Activated gamma-delta T cell treated with anti-CD3 and anti-CD28 coated beads, Interleukin-2, amount 50 U/mL, for 16 hours (primary cell): ENCODE data around the gene UGT1A10.
"Not testable (repeated sequence)": the region's sequence is repeated elsewhere in the genome, so short reads cannot be mapped to it uniquely, and the experiment has no call there.

Experiments
- DNase-seq: peaks from one replicate; pipeline ENCODE4 v3.0.0-alpha.2; 2020; ENCODE audit warnings: low read depth

Gene UGT1A10

DNA sequence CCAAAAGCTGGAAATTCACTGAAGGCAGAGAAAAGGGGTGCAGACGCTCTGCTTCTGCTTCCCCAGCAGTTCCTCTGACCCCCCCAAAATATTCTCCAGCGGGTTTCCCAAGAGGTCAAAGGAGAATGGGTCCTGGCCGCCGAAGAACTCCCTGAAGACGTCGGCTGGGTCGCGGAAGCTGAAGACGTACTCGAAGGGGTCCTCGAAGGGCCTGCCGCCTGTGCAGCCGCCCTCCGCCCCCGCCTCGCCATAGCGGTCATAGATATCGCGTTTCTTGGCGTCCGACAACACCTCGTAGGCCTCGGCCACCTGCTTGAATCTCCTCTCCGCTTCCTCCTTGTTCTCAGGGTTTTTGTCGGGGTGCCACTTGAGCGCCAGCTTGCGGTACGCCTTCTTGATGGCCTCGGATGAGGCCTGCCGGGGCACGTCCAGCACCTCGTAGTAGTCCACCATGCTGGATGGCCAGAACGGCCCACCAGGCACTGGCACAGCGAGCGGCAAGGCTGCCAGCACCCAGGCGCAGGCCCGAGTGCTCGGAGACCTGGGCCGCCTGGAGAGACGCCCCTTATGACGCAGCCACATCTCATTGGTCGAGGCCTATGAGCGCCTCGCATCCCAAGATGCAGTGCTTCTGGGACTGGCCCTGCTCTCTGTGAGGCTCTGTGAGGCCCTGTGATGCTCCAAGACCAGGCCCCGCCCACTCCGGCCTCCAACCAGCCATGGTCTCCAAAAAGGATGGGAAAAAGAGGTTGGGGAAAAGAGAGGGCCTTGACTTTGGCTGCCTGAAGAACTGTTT lies 107.4 kb downstream of the UGT1A10 start:
- no peak for DNase-seq

GRCh38 chr2:233745073-233745755 lies 109.0 kb downstream of the UGT1A10 start:
- DNase-seq: no peak

- not testable (repeated sequence) for DNase-seq
Measured at GRCh38 chr2:233745838-233746237, 109.6 kb downstream of the UGT1A10 start.

GRCh38 chr2:233746475-233747282 lies 110.4 kb downstream of the UGT1A10 start:
- DNase-seq: no peak

DNA sequence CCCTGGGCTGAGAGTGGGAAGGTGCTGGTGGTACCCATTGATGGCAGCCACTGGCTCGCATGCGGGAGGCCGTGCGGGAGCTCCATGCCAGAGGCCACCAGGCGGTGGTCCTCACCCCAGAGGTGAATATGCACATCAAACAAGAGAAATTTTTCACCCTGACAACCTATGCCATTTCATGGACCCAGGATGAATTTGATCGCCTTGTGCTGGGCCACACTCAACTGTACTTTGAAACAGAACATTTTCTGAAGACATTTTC lies 111.0 kb downstream of the UGT1A10 start:
- no peak for DNase-seq

DNA sequence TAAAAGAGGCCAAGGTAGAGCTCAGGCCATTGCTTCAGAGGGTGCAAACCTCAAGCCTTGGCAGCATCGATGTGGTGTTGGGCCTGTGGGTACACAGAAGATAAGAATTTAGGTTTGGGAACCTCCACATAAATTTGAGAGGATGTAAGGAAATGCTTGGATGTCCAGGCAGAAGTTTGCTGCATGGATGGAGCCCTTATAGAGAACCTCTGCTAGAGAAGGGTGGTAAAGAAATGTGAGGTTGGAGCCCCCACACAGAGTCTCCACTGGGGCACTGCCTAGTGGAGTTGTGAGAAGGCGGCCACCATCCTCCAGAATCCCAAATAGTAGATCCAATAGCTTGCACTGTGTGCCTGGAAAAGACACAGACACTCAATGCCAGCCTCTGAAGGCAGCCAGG lies 114.4 kb downstream of the UGT1A10 start:
- DNase-seq: not testable (repeated sequence)

DNA sequence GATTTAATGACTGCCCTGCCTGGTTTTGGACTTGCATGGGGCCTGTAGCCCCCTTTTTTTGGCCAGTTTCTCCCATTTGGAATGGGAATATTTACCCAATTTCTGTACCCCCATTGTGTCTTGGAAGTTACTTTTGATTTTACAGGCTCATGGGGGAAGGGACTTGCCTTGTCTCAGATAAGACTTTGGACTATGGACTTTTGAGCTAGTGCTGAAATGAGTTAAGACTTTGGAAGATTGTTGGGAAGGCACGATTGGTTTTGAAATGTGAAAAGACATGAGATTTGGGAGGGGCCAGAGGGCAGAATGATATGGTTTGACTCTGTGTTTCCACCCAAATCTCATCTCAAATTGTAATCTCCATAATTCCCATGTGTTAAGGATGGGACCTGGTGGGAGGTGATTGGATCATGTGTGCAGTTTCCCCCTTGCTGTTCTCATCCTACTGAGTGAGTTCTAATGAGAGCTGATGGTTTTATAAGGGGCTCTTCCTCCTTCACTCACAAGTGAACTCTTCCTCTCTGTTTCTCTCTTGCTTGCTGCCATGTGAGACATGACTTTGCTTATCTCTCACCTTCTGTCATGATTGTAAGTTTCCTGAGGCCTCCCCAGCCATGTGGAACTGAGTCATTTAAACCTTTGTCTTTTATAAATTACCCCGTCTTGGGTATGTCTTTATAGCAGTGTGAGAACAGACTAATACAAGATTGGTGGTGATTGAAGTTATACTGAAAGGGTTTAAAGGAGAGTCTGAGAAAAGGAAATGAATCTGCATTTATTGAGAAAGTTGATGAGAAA lies 115.2 kb downstream of the UGT1A10 start:
- DNase-seq: not testable (repeated sequence)

DNA sequence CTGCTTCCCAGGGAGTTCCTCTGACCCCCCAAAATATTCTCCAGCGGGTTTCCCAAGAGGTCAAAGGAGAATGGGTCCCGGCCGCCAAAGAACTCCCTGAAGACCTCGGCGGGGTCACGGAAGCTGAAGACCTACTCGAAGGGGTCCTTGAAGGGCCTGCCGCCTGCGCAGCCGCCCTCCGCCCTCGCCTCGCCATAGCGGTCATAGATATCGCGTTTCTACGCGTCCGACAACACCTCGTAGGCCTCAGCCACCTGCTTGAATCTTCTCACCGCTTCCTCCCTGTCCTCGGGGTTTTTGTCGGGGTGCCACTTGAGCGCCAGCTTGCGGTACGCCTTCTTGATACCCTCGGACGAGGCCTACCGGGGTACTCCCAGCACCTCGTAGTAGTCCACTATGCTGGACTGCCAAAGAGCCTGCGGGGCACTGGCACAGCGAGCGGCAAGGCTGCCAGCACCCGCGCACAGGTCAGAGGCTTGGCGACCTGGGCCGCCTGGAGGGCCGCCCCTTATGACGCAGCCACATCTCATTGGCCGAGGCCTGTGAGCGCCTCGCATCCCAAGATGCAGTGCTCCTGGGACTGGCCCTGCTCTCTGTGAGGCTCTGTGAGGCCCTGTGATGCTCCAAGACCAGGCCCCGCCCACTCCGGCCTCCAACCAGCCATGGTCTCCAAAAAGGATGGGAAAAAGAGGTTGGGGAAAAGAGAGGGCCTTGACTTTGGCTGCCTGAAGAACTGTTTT lies 118.8 kb downstream of the UGT1A10 start:
- DNase-seq: no peak

DNA sequence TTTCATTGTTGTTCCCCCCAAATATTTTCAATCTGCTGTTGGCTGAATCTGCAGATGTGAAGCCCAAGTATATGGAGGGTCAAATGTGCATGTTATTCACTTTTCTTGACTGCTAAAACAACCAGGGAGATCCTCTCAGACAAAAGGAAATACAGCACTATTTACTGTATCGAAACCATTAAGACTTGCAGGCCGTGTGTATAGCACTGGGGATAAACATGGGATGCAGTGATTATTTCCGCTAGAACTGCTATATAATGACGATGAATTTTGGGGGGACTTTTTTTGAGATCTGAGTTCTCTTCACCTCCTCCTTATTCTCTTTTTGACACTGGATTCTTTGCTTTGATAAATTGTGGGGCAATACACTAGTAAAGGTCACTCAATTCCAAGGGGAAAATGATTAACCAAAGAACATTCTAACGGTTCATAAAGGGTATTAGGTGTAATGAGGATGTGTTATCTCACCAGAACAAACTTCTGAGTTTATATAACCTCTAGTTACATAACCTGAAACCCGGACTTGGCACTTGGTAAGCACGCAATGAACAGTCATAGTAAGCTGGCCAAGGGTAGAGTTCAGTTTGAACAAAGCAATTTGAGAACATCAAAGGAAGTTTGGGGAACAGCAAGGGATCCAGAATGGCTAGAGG lies 120.3 kb downstream of the UGT1A10 start:
- no peak for DNase-seq

DNA sequence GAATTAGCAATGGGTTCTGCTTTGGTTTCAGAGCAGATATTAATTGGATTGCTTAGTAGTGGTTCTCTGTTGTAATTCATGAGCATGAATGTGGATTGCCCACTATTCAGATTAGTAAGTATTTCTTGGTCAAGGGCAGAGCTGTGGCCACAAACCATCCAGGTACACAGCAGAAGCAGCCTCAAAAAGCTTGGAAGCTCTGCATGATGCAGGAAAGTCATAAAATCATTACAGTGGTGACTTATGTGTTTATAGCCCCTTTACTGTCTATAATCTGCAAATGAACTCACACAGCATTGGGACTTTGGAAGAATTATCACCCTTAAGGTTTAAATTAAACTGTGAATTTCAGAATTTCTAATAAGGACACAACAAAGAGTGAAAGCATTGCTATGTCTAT lies 121.9 kb downstream of the UGT1A10 start:
- DNase-seq: no peak

DNA sequence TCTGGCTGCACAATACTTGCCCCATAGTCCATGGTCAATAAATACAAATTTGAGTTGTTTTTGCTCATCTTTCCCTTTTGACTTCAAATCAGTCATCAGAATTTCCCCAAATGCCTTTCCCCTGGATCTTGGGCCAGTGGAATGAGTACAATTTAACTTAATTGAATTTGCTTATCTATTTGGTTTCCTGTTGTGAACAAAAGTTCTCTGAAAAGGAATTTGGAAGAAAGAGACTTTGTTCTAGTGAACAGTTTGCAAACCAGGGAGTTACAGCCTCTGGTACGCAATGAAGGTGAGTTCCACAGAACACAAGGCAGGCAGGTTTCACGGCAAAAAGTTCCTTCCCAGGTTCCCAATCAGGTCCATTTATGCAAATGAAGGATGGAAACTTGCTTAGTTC lies 122.6 kb downstream of the UGT1A10 start:
- no peak for DNase-seq

GRCh38 chr2:233760043-233760442 lies 123.8 kb downstream of the UGT1A10 start, which contains the start of gene UGT1A1:
TSS of gene UGT1A1 (plus strand) at chr2:233760270. CDS start at chr2:233760288, 18 bp downstream.
- DNase-seq: no peak

DNA sequence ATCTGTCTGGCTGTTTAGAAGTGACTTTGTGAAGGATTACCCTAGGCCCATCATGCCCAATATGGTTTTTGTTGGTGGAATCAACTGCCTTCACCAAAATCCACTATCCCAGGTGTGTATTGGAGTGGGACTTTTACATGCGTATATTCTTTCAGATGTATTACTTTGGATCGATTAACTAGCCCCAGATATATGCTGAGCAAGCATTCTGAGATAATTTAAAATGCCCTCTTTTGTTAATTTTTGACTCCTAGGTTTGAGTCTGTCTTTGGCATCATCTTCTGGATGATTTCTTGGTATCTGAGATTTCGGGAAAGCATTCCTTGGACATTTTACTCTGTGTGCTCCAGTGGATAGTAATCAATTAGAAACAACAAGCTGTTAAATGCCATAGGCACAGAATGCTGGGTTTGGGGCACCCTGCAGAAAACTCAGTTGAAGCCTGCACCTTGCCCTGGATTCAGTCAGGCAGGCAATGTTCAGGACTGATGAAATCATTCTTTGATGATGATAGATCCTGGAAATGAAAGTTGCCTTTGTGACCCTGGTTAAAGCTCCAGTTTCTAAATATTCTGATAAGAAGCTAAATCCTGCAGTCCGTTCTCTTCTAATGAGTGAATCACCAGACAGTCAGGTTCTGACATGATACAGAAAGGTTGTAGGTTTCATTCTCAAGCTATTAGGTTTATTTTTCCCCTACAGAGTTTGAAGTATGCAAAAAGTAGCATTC lies 125.0 kb downstream of the UGT1A10 start:
- no peak for DNase-seq

DNA sequence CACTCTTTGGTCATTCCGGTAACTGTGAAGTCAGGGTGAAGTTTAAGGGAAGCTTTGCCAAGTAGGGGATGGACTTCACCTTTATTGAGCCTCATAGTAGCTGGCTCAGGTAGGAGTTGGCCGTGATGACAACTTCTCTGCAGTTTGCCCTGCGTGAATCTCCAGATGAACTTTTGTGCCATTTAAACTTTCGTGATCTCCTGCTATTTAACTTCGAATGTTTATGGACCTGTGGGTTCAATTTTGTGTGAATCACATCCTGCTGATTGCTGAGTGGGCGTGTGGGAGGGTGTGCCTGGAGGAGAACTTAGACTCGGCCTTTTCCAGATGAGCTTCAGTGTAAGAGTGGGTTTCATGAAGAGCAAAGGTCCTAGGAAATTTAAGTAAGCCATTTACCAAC lies 128.0 kb downstream of the UGT1A10 start:
- no peak for DNase-seq

GRCh38 chr2:233764761-233765160 lies 128.5 kb downstream of the UGT1A10 start:
- no peak for DNase-seq

DNA sequence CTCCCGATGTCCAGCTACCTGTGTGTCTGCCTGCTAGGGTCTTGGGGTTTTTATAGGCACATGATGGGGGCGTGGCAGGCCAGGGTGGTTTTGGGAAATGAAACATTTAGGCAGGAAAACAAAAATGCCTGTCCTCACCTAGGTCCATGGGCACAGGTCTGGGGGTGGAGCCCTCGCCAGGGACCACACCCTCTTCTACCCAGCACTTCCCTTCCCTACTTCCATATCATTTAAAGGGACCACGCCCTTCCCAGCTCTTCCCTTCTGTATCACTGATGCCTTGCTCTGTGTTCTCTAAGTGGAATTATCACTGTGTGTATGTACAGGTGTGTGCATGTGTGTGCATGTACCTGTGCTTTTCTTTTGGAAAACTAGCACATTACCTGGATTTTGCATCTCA lies 130.2 kb downstream of the UGT1A10 start:
- DNase-seq: no peak

- no peak for DNase-seq
Measured at GRCh38 chr2:233768076-233768475, 131.8 kb downstream of the UGT1A10 start.

DNA sequence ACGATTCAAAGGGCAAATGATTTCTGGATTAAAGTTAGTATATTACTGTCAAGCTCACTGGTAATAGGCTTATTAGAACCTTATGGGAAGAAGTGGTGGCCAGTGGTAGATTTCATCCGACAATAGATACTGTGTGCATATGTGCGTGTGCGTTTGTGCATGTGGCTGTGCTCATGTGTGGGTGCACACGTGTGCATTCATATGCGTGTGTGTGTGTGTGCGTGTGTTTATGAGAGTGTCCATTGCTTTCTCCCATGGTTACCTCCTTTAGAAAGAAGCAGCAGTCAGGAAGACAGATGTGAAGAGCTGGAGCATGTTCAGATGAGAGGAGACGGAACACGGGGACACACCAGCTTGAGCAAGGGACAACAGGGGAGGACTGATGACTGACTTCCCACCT lies 133.0 kb downstream of the UGT1A10 start:
- DNase-seq: no peak

- no peak for DNase-seq
Measured at GRCh38 chr2:233772153-233772552, 135.9 kb downstream of the UGT1A10 start.

GRCh38 chr2:233772583-233772982 lies 136.3 kb downstream of the UGT1A10 start:
- no peak for DNase-seq
